ENCODE data around the gene TPD52L2.
"Not testable (repeated sequence)": the region's sequence is repeated elsewhere in the genome, so short reads cannot be mapped to it uniquely, and the experiment has no call there.

The TPD52L2 gene

GRCh38 chr20:63878899-63879663 is 14.0 kb downstream of the TPD52L2 start:
- DNase-seq (ENCODE audit: low read depth in 2 of 2), result no peak

DNA sequence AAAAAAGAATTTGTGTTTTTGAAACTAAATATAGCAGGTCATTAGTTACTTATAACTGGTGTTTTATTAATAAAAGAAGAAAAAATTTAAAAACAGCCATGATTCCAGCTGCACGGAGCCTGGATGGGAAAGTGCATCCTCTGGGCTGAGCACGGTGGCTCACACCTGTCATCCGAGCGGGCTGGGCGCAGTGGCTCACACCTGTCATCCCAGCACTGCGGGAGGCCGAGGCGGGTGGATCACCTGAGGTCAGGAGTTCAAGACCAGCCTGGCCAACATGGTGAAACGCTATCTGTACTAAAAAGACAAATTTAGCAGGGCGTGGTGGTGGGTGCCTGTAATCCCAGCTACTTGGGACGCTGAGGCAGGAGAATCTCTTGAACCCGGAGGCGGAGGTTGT is 15.8 kb downstream of the TPD52L2 start:
- not testable (repeated sequence) for DNase-seq (ENCODE audit: low read depth in 2 of 2)

- no peak for DNase-seq (ENCODE audit: low read depth in 2 of 2)
Observed at GRCh38 chr20:63881451-63882226, 16.6 kb downstream of the TPD52L2 start.

- DNase-seq (ENCODE audit: low read depth in 2 of 2), result no peak
Observed at GRCh38 chr20:63882257-63883200, 17.5 kb downstream of the TPD52L2 start.

DNA sequence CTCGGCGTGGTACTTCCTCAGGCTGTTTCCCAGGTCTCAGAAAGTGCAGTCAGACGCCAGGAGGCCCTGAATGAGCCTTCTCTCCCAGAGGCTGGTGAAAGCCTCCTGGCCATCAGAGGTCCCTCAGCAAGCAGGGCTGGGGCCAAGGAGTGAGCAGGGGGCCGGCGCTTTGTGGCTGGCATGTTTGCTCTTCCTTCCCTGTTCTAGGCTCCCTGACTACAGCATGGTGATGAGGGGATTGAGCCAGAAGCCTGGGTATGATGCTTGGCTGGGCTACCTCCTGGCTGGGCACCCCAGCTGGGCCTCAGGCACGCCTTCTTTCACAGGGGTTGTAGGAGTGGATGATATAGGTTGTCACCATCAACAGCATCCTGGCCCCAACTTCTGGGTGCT is 18.1 kb downstream of the TPD52L2 start:
- no peak for DNase-seq (ENCODE audit: low read depth in 2 of 2)

DNA sequence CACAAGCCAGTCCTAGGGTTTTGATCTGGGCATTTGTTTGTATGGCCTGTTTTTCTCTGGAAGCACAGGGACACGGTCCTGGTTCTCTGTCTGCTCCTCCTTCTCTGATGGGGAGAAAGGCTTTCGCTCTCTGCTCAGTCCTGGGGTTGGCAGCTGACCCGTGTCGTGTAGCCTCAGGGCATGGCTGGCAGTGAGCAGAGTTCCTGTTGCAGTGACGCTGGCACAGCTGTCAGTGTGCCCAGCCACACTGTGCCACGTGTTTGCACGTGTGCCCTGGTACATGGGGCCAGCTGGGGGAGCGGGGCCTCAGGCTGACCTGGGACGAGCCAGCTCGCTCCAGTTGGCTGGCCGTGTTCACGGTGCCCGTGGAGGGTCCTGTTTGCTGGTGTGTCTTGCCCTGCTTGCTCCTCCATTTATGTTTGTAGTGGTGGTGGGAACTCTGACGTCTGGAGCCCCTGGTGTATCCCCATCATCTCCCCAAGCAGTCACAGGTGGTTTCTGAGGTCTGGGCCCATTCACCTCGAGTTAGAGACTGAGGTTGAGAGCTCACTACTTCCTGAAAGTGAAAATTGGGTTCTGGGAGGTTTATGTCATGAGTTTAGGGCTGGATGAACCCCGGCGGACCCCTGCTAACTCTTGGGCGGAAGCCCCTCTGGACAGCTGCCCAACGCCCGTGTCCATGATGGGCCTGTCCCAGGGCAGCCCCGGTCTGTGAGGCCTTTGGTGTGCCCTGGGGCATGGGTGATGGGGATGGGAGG is 19.6 kb downstream of the TPD52L2 start:
- no peak for DNase-seq (ENCODE audit: low read depth in 2 of 2)

GRCh38 chr20:63885264-63886053 is 20.4 kb downstream of the TPD52L2 start:
- no peak for DNase-seq (ENCODE audit: low read depth in 2 of 2)

GRCh38 chr20:63886054-63886419 is 21.0 kb downstream of the TPD52L2 start:
- no peak for DNase-seq (ENCODE audit: low read depth in 2 of 2)

DNA sequence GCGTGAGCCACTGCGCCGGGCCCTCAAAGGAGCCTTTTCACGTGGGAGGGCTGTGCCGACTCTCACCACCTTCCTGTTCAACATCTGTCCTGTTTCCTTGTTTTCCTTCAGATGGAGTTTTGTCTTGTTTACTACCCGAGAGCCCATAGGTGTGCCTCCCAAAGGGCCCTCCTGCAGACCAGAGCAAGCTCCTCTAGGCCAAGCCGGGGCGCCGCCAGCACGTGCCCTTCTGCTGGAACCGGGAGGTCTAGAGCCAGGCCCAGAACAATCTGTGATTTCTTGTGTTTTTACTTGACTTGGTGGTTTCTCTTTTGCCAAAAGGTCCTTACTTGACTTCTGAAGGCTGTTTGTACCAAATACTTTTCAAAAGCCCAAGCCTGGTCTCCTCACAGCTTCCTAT is 21.9 kb downstream of the TPD52L2 start:
- DNase-seq (ENCODE audit: low read depth in 2 of 2), result no peak

DNA sequence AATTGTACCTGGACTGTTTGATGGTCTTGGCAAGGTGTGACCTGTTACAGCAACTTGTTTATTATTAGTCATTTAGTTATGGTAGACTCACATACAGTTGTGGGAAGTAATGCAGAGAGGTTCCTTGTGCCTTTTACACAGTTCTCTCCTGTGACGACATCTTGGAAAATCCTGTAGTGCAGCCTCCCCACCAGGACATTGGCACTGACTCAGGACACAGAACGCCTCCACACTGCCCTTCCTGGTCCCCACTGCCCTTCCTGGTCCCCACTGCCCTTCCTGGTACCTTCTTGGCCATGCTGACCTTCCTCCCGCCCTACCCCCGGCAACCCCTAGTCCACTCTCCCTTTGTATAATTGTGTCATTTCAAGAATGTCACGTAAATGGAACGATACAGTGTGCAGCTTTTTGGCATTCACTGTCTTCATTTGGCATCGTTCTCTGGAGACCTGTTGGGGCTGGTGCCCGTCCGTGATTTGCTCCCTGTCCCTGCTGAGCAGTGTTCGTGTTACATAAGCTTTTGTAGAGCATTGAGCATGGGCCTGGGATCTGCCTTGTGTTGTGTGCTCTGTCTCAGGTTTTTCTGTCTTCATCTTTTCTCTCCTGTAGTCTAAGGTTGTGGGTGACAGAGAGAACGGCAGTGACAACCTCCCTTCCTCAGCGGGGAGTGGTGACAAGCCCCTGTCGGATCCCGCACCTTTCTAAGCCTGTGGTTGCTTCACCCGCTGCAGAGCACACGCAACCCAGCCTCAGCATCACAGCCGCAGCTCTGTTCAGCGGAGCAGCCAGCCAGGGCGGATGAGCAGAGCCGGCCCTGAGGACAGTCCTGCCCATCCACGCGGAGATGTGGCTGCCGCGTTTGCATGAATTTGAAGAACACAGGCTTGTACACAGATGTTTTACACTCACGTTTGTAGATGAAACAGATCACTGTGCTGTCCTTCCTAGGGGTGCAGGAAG is 24.5 kb downstream of the TPD52L2 start:
- no peak for DNase-seq (ENCODE audit: low read depth in 2 of 2)

DNA sequence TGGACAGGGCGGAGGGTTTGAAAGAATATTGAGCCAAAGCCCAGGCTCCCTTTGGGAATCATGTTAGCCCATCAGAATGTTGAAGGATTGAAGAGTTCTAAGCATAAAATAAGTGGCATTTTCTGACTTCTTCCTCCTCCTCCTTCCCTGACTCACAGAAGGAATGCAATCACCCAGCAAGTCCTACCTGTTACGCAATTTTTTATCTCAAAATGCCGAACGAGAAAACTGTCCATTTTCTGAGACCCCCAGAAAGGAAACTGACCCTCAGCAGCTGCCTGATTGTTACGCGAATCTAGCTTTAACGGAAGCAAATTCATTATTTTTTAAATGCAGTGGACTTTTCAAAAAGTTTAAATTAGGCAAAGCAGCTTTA is 25.1 kb downstream of the TPD52L2 start:
- no peak for DNase-seq (ENCODE audit: low read depth in 2 of 2)

GRCh38 chr20:63890616-63891015 is 25.5 kb downstream of the TPD52L2 start:
- DNase-seq (ENCODE audit: low read depth in 2 of 2), result no peak

DNA sequence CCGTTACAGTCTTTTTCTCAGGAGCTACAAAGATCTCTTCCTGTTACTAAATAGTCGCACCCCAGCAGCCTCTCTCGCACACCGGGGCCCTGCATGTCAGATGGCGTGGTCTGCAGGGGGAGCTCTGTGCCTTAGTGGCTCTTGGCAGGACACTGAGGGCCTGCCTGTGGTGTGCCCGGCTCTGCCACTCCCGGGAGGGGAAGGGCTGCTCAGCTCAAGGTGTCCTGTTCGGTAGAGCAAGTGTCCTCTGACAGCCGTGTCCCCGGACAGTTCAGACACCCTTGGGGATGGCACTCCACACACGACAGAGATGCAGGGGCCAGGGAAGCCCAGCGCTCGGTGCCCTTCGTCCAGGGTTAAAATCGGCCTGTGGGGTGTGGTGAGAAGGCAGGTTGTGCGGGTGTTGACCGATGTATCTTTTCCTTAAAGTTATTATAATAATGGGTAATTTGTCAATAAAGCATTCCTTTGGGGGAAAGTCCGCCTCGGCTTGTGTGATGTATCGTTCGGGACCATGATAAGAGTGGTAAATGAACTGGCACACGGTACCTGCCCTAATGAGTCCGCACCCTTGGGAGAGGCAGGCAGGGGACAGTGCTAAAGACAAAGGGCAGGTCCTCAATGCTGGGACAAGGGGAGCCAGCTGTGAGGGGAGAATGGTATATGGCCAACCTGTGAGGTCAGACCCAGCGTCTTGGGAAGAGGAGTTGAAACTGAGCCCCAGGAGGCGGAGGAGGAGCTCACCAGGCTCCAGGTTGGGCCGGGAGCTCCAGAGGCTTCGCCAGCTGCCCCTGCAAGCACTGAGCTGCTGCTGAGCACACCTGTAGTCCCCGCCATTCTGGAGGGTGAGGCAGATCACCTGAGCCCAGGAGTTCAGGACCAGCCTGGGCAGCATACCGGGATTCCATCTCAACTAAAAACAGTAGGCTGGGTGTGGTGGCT is 26.3 kb downstream of the TPD52L2 start:
- DNase-seq (ENCODE audit: low read depth in 2 of 2), result no peak

- DNase-seq (ENCODE audit: low read depth in 2 of 2), result no peak
Observed at GRCh38 chr20:63892402-63892801, 27.3 kb downstream of the TPD52L2 start.

- no peak for DNase-seq (ENCODE audit: low read depth in 2 of 2)
Observed at GRCh38 chr20:63893999-63894357, 28.9 kb downstream of the TPD52L2 start.

GRCh38 chr20:63894358-63895201 is 29.5 kb downstream of the TPD52L2 start, which contains the start of gene DNAJC5:
Gene DNAJC5, plus strand, starts transcription at chr20:63895126. Its CDS starts 33,220 bp downstream, at chr20:63928346.
- DNase-seq (ENCODE audit: low read depth in 2 of 2), result peak; percentile 93 to 94

- no peak for DNase-seq (ENCODE audit: low read depth in 2 of 2)
Observed at GRCh38 chr20:63895202-63895951, 30.3 kb downstream of the TPD52L2 start.
